ENCODE measurements around the gene CTDP1.

DNA sequence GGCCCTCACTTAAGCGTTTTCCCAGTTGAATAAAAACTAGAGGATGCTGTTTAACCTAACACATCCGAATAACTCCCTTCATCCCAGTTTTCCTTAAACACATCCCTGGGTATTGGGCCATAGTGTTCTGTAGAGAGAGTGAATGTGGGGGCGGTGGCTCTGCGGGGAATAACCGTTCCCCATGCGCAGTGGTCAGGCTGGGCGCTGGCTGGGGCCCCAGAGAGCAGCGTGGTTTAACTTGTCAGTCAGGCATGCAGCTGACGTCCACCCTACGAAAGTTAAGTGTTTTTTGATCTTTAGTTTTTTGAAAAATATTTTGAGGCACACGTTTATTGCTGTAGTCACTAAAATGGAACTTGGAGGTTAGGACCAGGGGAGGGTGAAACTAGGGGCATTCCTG is 33.7 kb downstream of the CTDP1 start:
- TF ChIP-seq, protein P1, sequence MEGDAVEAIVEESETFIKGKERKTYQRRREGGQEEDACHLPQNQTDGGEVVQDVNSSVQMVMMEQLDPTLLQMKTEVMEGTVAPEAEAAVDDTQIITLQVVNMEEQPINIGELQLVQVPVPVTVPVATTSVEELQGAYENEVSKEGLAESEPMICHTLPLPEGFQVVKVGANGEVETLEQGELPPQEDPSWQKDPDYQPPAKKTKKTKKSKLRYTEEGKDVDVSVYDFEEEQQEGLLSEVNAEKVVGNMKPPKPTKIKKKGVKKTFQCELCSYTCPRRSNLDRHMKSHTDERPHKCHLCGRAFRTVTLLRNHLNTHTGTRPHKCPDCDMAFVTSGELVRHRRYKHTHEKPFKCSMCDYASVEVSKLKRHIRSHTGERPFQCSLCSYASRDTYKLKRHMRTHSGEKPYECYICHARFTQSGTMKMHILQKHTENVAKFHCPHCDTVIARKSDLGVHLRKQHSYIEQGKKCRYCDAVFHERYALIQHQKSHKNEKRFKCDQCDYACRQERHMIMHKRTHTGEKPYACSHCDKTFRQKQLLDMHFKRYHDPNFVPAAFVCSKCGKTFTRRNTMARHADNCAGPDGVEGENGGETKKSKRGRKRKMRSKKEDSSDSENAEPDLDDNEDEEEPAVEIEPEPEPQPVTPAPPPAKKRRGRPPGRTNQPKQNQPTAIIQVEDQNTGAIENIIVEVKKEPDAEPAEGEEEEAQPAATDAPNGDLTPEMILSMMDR (IDR thresholded peaks at IDR 0.05): no peak
- TF ChIP-seq EP300 (IDR thresholded peaks at IDR 0.05) (no peak), POLR2A (IDR thresholded peaks at IDR 0.05) (no peak), POLR2AphosphoS5 (IDR thresholded peaks at IDR 0.05) (no peak)

Data from suprapubic skin (tissue), 4 donors.